OCI-LY3 (cell line): ENCODE data around the gene RAB6A.
A peak's percentile ranks its signal among the peaks of the same experiment; 100 is the strongest.

Experiments
- H2AFZ ChIP-seq: fragments of 200-600, 300-600 bp; shearing (Covaris generic); 2 replicates; pipeline ENCODE4 v1.6.0; 2014; ENCODE audit warnings: antibody characterized with exemption, low read depth, low read length
- H3K27ac ChIP-seq: fragments of 200-600, 300-600 bp; sonication (generic); 2 replicates; pipeline ENCODE4 v1.5.1; 2014; ENCODE audit warnings: mild to moderate bottlenecking, low read length, moderate library complexity, mixed read lengths
- H3K27me3 ChIP-seq: fragments of 200-600, 300-600 bp; sonication (generic); 2 replicates; pipeline ENCODE4 v1.6.1; 2014; ENCODE audit warnings: low read depth, low read length, mixed read lengths
- H3K36me3 ChIP-seq: fragments of 200-600, 300-600 bp; sonication (generic); replicated peaks from 2 replicates; pipeline ENCODE3; 2014; ENCODE audit warnings: low read depth, low read length, mixed read lengths
- H3K4me1 ChIP-seq: fragments of 300-600, 200-600 bp; sonication (generic); 2 replicates; pipeline ENCODE4 v1.6.1; 2014; ENCODE audit warnings: low read length, mixed read lengths
- H3K4me2 ChIP-seq: fragments of 200-600, 300-600 bp; sonication (generic); 2 replicates; pipeline ENCODE4 v1.6.1; 2014; ENCODE audit warnings: low read length, mixed read lengths
- H3K4me3 ChIP-seq: fragments of 300-600, 200-600 bp; sonication (generic); 2 replicates; pipeline ENCODE4 v1.5.1; 2014; ENCODE audit warnings: antibody characterized with exemption, mild to moderate bottlenecking, low read length, moderate library complexity
- H3K79me2 ChIP-seq: fragments of 300-600, 200-600 bp; shearing (Covaris generic); 2 replicates; pipeline ENCODE4 v1.6.1; 2014; ENCODE audit warnings: mild to moderate bottlenecking, low read length, mixed read lengths
- H3K9ac ChIP-seq: fragments of 300-600, 200-600 bp; shearing (Covaris generic); 2 replicates; pipeline ENCODE4 v1.6.0; 2014; ENCODE audit warnings: mild to moderate bottlenecking, low read length, moderate library complexity
- H3K9me3 ChIP-seq: fragments of 200-600, 300-600 bp; shearing (Covaris generic); 2 replicates; pipeline ENCODE4 v1.6.1; 2014; ENCODE audit warnings: low read length, mixed read lengths; ENCODE audit not compliant: insufficient read depth
- H4K20me1 ChIP-seq: fragments of 200-600, 300-600 bp; sonication (generic); 2 replicates; pipeline ENCODE4 v1.6.1; 2016; ENCODE audit warnings: low read length, mixed read lengths; ENCODE audit not compliant: insufficient read depth
- CTCF ChIP-seq: fragments of 200-600, 300-600 bp; sonication (generic); IDR thresholded peaks from 2 replicates; pipeline ENCODE4 v1.5.1; 2014; ENCODE audit warnings: antibody characterized with exemption, low read length, low read depth
- EZH2phosphoT487 ChIP-seq: fragments of 200-600 bp; shearing (Covaris generic); IDR thresholded peaks from 2 replicates; pipeline ENCODE4 v1.6.1; 2018; ENCODE audit warnings: antibody characterized with exemption, mixed run types, low read depth

RAB6A gene

GRCh38 chr11:73648571-73649046 is 112.3 kb downstream of the RAB6A start:
- H3K4me2 ChIP-seq: no peak overlapping the region
- peaks cover 10% of the 10 kb centered on the region; the same call in 1 of the 2 replicates for H3K4me1 ChIP-seq
- H4K20me1 ChIP-seq: no peaks in the 10 kb centered on the region
- no peak overlapping the region for H2AFZ ChIP-seq
- no peak for TF ChIP-seq EZH2phosphoT487
- no peak for TF ChIP-seq CTCF
- no peaks in the 10 kb centered on the region for H3K36me3 ChIP-seq
- no peak overlapping the region for H3K9ac ChIP-seq
- no peaks in the 10 kb centered on the region for H3K9me3 ChIP-seq
- H3K4me3 ChIP-seq: no peak overlapping the region
- no peaks in the 10 kb centered on the region for H3K79me2 ChIP-seq
- H3K27me3 ChIP-seq: 0 out of 2 replicates have a peak, but pooled peaks cover 5% of the 10 kb centered on the region
- no peak overlapping the region for H3K27ac ChIP-seq

- Histone ChIP-seq H3K27me3 (0 out of 2 replicates have a peak, but pooled peaks cover 5% of the 10 kb centered on the region), H3K4me3 (peak overlapping the region; percentile 77), H3K9ac (no peak overlapping the region; the same call in 1 of the 2 replicates), H2AFZ (peak overlapping the region; percentile 87; the same call in 1 of the 2 replicates), H3K9me3 (no peaks in the 10 kb centered on the region), H3K4me1 (peaks cover 10% of the 10 kb centered on the region; the same call in 1 of the 2 replicates), H3K4me2 (peak overlapping the region; percentile 91), H3K36me3 (no peaks in the 10 kb centered on the region), H3K27ac (no peak overlapping the region), H4K20me1 (no peaks in the 10 kb centered on the region), H3K79me2 (no peaks in the 10 kb centered on the region)
- TF ChIP-seq CTCF (no peak), EZH2phosphoT487 (no peak)
Observed at GRCh38 chr11:73648121-73648520, 112.8 kb downstream of the RAB6A start.

GRCh38 chr11:73647459-73648100 is 113.3 kb downstream of the RAB6A start:
- Histone ChIP-seq H3K27ac (no peak overlapping the region), H3K4me2 (peak overlapping the region; percentile 91)

More at GRCh38 chr11:73647459-73648100, 113.3 kb downstream of the RAB6A start:
- TF ChIP-seq EZH2phosphoT487: no peak
- TF ChIP-seq CTCF: no peak
- 0 out of 2 replicates have a peak, but pooled peaks cover 5% of the 10 kb centered on the region for H3K27me3 ChIP-seq
- H3K9ac ChIP-seq: peak overlapping the region; percentile 34
- peak overlapping the region; percentile 87 for H2AFZ ChIP-seq
- no peaks in the 10 kb centered on the region for H3K9me3 ChIP-seq
- no peaks in the 10 kb centered on the region for H4K20me1 ChIP-seq
- H3K36me3 ChIP-seq: no peaks in the 10 kb centered on the region
- peak overlapping the region; percentile 77 for H3K4me3 ChIP-seq
- H3K79me2 ChIP-seq: no peaks in the 10 kb centered on the region
- H3K4me1 ChIP-seq: peaks cover 10% of the 10 kb centered on the region; the same call in 1 of the 2 replicates
